22Rv1 (cell line): Measurements from ENCODE around the gene NOXRED1.

Experiments
- CTCF ChIP-seq: fragments of 450-650 bp; IDR thresholded peaks from 2 replicates; pipeline ENCODE4 v1.5.1; 2017; ENCODE audit warnings: mild to moderate bottlenecking
- ZFX ChIP-seq: fragments of 450-650 bp; IDR thresholded peaks from 2 replicates; pipeline ENCODE4 v1.6.1; 2017; ENCODE audit warnings: antibody characterized with exemption, borderline replicate concordance

GRCh38 chr14:77407158-77407557 is 16.2 kb downstream of the NOXRED1 start:
- no peak for TF ChIP-seq ZFX
- no peak for TF ChIP-seq CTCF
